Mesendoderm (in vitro differentiated cells): Measurements from ENCODE around the gene RPAIN.

Source experiments
- DNase-seq: peaks from one replicate; pipeline ENCODE4 v3.0.0; 2013
- H2AK5ac ChIP-seq: 2 replicates; pipeline ENCODE4 v1.6.1; 2013; ENCODE audit warnings: low read length, inconsistent platforms
- H2BK120ac ChIP-seq: 2 replicates; pipeline ENCODE4 v1.6.1; 2013; ENCODE audit warnings: low read depth, mild to moderate bottlenecking, low read length, moderate library complexity, mixed read lengths
- H2BK15ac ChIP-seq: replicated peaks from 2 replicates; pipeline ENCODE4 v1.6.1; 2013; ENCODE audit warnings: low read depth, mild to moderate bottlenecking, moderate library complexity
- H2BK5ac ChIP-seq: 2 replicates; pipeline ENCODE4 v1.6.1; 2013; ENCODE audit warnings: low read length, inconsistent platforms
- H3K18ac ChIP-seq: 2 replicates; pipeline ENCODE4 v1.6.1; 2013; ENCODE audit warnings: mild to moderate bottlenecking, low read length, mixed read lengths
- H3K23ac ChIP-seq: one replicate; pipeline ENCODE4 v1.6.1; 2013; ENCODE audit warnings: low read length
- H3K27ac ChIP-seq: 2 replicates; pipeline ENCODE4 v1.5.1; 2013; ENCODE audit warnings: low read depth, mild to moderate bottlenecking, inconsistent platforms, low read length, moderate library complexity
- H3K27me3 ChIP-seq: 2 replicates; pipeline ENCODE4 v1.6.1; 2013; ENCODE audit warnings: low read length, control low read depth, mild to moderate bottlenecking, inconsistent platforms; ENCODE audit not compliant: insufficient read depth, poor library complexity
- H3K36me3 ChIP-seq: 2 replicates; pipeline ENCODE4 v1.6.1; 2013; ENCODE audit warnings: low read length, inconsistent platforms; ENCODE audit not compliant: control insufficient read depth, insufficient read depth
- H3K4ac ChIP-seq: one replicate; pipeline ENCODE4 v1.6.1; 2013; ENCODE audit warnings: low read depth, mild to moderate bottlenecking, low read length, moderate library complexity
- H3K4me1 ChIP-seq: 2 replicates; pipeline ENCODE4 v1.6.1; 2013; ENCODE audit warnings: low read depth, low read length, inconsistent platforms; ENCODE audit not compliant: control insufficient read depth
- H3K4me2 ChIP-seq: 2 replicates; pipeline ENCODE4 v1.6.1; 2013; ENCODE audit warnings: low read length
- H3K4me3 ChIP-seq: 2 replicates; pipeline ENCODE4 v1.5.1; 2013; ENCODE audit warnings: mild to moderate bottlenecking, low read length
- H3K56ac ChIP-seq: one replicate; pipeline ENCODE4 v1.6.1; 2013; ENCODE audit warnings: low read length
- H3K79me1 ChIP-seq: 2 replicates; pipeline ENCODE4 v1.6.1; 2013; ENCODE audit warnings: low read length, inconsistent platforms
- H3K79me2 ChIP-seq: 2 replicates; pipeline ENCODE4 v1.6.1; 2013; ENCODE audit warnings: mild to moderate bottlenecking, low read length; ENCODE audit not compliant: control insufficient read depth, insufficient read depth
- H3K9ac ChIP-seq: 2 replicates; pipeline ENCODE4 v1.6.1; 2013; ENCODE audit warnings: low read length, inconsistent platforms
- H4K5ac ChIP-seq: one replicate; pipeline ENCODE4 v1.6.1; 2013; ENCODE audit warnings: low read length
- H4K8ac ChIP-seq: one replicate; pipeline ENCODE4 v1.6.1; 2013; ENCODE audit warnings: low read depth, mild to moderate bottlenecking, control low read depth, low read length, moderate library complexity
- WGBS: extraction: QIAGEN DNeasy Blood & Tissue Kit; methylation state at CpG from one replicate; pipeline ENCODE4 v1.1.7; 2013; ENCODE audit warnings: low lambda C conversion rate, missing lambda C conversion rate; ENCODE audit not compliant: insufficient coverage; ENCODE audit errors: extremely low coverage; 5-methylcytosine and 5-hydroxymethylcytosine counted together

The RPAIN gene

DNA sequence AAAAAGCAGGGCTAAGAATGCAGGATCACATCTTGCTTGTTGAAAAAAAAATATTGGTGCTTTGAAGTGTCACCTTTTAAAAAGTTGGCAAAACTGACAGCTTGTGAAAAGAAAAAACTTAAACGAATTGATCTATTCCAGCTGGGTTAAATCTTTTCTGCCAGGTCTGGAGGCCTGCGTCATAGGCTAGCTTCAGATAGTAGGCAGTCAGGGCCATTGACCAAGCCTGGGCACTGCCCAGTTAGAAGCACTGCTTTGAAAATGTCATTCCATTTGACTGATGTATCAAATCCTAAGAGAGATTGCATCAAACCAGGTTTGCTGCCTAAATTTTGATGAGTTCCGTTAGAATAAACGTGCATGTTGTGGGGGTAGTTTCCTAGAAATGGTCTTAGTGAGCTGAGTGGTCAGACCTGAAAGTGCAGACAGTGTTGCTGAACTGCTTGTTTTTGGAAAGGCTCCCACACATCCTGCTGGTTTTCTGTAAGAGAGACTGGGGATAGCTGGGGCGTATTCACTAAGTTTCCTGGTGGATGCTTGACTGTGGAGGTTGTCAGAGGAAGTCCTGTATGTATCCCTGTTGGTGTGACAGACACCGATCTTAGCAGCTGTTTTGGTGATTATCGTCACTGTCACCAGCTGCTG lies 39.4 kb upstream of the RPAIN start:
- Histone ChIP-seq H2BK5ac (no peak overlapping the region), H3K4me3 (no peak overlapping the region), H3K4me1 (no peaks in the 10 kb centered on the region), H3K4me2 (no peak overlapping the region), H2BK120ac (no peak overlapping the region), H3K18ac (no peak overlapping the region), H3K9ac (no peak overlapping the region), H3K56ac (no peak overlapping the region), H3K23ac (no peak overlapping the region), H3K4ac (no peak overlapping the region), H3K27ac (no peak overlapping the region), H3K79me2 (no peaks in the 10 kb centered on the region), H3K79me1 (no peaks in the 10 kb centered on the region), H2AK5ac (no peak overlapping the region), H3K36me3 (peaks cover 30% of the 10 kb centered on the region), H2BK15ac (no peak overlapping the region), H4K5ac (no peak overlapping the region), H4K8ac (no peak overlapping the region), H3K27me3 (no peaks in the 10 kb centered on the region)
- WGBS: no CpG with 5 or more reads among the region's 7 CpGs
- no peak for DNase-seq

DNA sequence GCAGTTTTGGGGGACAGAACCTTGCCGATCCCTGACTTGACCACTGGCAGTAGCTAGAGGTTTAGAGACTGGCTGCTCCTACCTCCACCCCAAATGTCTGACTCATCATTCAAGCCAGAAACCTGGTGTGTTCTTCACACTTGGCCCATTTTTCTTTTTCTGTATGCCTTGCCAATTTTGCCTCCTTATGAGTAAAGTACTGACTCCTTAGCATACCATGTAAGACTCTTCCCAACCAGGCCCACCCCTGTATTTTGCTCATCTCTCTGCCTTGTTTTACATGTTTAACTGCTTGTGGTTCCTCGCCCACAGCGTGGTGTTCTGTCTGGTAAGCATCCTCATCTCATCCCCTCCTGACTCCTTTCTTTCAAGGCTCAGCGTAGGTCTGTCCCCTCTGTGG lies 38.4 kb upstream of the RPAIN start:
- Histone ChIP-seq H3K4me2 (no peak overlapping the region), H3K4me3 (no peak overlapping the region), H3K79me1 (no peaks in the 10 kb centered on the region), H2BK15ac (no peak overlapping the region), H2BK5ac (no peak overlapping the region), H2AK5ac (no peak overlapping the region), H3K56ac (no peak overlapping the region), H3K4ac (no peak overlapping the region), H4K5ac (no peak overlapping the region), H2BK120ac (no peak overlapping the region), H3K4me1 (no peaks in the 10 kb centered on the region), H3K18ac (no peak overlapping the region), H3K36me3 (peaks cover 30% of the 10 kb centered on the region), H3K27me3 (no peaks in the 10 kb centered on the region), H3K79me2 (no peaks in the 10 kb centered on the region), H3K27ac (no peak overlapping the region), H3K9ac (no peak overlapping the region), H3K23ac (no peak overlapping the region), H4K8ac (no peak overlapping the region)
- no CpG with 5 or more reads among the region's 4 CpGs for WGBS
- DNase-seq: no peak

GRCh38 chr17:5391678-5392077 lies 28.3 kb upstream of the RPAIN start:
- Histone ChIP-seq H3K4ac (no peak overlapping the region), H2AK5ac (no peak overlapping the region), H3K9ac (no peak overlapping the region), H3K79me1 (no peaks in the 10 kb centered on the region), H3K36me3 (peaks cover 20% of the 10 kb centered on the region), H3K4me2 (no peak overlapping the region), H3K79me2 (no peaks in the 10 kb centered on the region), H3K4me3 (no peak overlapping the region), H3K27ac (no peak overlapping the region), H3K18ac (no peak overlapping the region), H3K4me1 (no peaks in the 10 kb centered on the region), H4K8ac (no peak overlapping the region), H3K27me3 (no peaks in the 10 kb centered on the region), H2BK120ac (no peak overlapping the region), H2BK5ac (no peak overlapping the region), H4K5ac (no peak overlapping the region), H3K56ac (no peak overlapping the region), H3K23ac (no peak overlapping the region), H2BK15ac (no peak overlapping the region)
- no CpG with 5 or more reads among the region's 5 CpGs for WGBS
- no peak for DNase-seq

DNA sequence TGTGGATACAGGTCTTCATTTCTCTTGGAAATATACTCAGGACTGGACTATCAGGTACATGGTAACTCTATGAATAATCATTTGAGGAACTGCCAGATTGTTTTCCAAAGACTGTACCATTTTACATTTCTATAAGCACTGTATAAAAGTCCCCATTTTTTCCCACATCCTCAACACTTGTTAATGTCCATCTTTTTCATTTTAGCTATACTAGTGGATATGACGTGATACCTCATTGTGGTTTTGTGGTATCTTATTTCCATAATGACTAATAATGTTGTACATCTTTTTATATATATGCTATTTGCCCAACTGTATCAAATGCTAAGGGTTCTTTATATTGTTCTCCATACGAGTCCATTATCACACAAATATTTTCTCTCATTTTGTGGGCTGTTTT lies 23.4 kb upstream of the RPAIN start:
- H3K18ac ChIP-seq: no peak overlapping the region
- peaks cover 15% of the 10 kb centered on the region for H3K36me3 ChIP-seq
- H3K27ac ChIP-seq: no peak overlapping the region
- no peak overlapping the region for H2BK15ac ChIP-seq
- H3K56ac ChIP-seq: no peak overlapping the region
- H3K4ac ChIP-seq: no peak overlapping the region
- no peak overlapping the region for H4K5ac ChIP-seq
- no peaks in the 10 kb centered on the region for H3K79me2 ChIP-seq
- WGBS: no CpG with 5 or more reads among the region's 2 CpGs
- no peaks in the 10 kb centered on the region for H3K79me1 ChIP-seq
- H3K4me2 ChIP-seq: no peak overlapping the region
- H3K23ac ChIP-seq: no peak overlapping the region
- H3K4me1 ChIP-seq: no peaks in the 10 kb centered on the region
- H3K27me3 ChIP-seq: no peaks in the 10 kb centered on the region
- H2BK5ac ChIP-seq: no peak overlapping the region
- DNase-seq: no peak
- H4K8ac ChIP-seq: no peak overlapping the region
- H3K4me3 ChIP-seq: no peak overlapping the region
- H3K9ac ChIP-seq: no peak overlapping the region
- H2BK120ac ChIP-seq: no peak overlapping the region
- H2AK5ac ChIP-seq: no peak overlapping the region

GRCh38 chr17:5399767-5400166 lies 20.2 kb upstream of the RPAIN start:
- Histone ChIP-seq H3K4me2 (no peak overlapping the region), H3K27me3 (no peaks in the 10 kb centered on the region), H2BK5ac (no peak overlapping the region), H3K18ac (no peak overlapping the region), H3K79me1 (no peaks in the 10 kb centered on the region), H3K56ac (no peak overlapping the region), H3K9ac (no peak overlapping the region), H3K79me2 (no peaks in the 10 kb centered on the region), H3K4ac (no peak overlapping the region), H4K5ac (no peak overlapping the region), H2BK120ac (no peak overlapping the region), H3K36me3 (peaks cover 8% of the 10 kb centered on the region), H4K8ac (no peak overlapping the region), H2BK15ac (no peak overlapping the region), H3K23ac (no peak overlapping the region), H3K4me3 (no peak overlapping the region), H2AK5ac (no peak overlapping the region), H3K27ac (no peak overlapping the region), H3K4me1 (no peaks in the 10 kb centered on the region)
- no CpG with 5 or more reads among the region's 6 CpGs for WGBS
- DNase-seq: no peak

GRCh38 chr17:5405400-5405799 lies 14.6 kb upstream of the RPAIN start:
- no peaks in the 10 kb centered on the region for H3K27me3 ChIP-seq
- H3K4me2 ChIP-seq: no peak overlapping the region
- no peak overlapping the region for H4K5ac ChIP-seq
- no peak overlapping the region for H2BK120ac ChIP-seq
- DNase-seq: no peak
- no peak overlapping the region for H3K18ac ChIP-seq
- no peak overlapping the region for H3K4me3 ChIP-seq
- H2AK5ac ChIP-seq: no peak overlapping the region
- no peak overlapping the region for H3K23ac ChIP-seq
- H3K4ac ChIP-seq: no peak overlapping the region
- no peaks in the 10 kb centered on the region for H3K4me1 ChIP-seq
- H4K8ac ChIP-seq: no peak overlapping the region
- peaks cover 24% of the 10 kb centered on the region for H3K36me3 ChIP-seq
- no peak overlapping the region for H2BK5ac ChIP-seq
- H3K56ac ChIP-seq: no peak overlapping the region
- peaks cover 6% of the 10 kb centered on the region for H3K79me1 ChIP-seq
- 100% methylated on average over 1 of the region's 4 CpGs for WGBS
- H3K9ac ChIP-seq: no peak overlapping the region
- no peak overlapping the region for H3K27ac ChIP-seq
- H2BK15ac ChIP-seq: no peak overlapping the region
- H3K79me2 ChIP-seq: no peaks in the 10 kb centered on the region
